Measurements from ENCODE around the gene SOCS7.

The SOCS7 gene

DNA sequence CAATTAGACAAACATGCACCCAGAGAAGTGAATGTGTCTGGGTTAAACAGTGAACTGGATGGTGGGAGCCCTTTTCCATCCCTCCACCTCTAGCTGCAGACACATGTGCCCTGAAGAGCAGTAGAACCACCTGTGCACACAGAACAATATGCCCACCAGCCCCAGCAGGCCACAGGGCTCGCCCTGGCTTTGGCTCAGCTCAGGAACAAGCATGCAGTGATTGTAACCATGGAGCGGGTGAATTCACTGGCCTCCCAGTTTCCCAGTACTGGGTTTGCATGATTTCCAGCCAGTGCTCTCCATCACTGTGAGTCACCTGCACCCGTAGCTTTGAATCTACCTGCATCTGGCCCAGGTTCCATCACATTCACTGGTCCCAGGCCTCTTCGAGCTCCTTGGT, 13.1 kb upstream of the SOCS7 start:
- DNase-seq, result no peak

DNA sequence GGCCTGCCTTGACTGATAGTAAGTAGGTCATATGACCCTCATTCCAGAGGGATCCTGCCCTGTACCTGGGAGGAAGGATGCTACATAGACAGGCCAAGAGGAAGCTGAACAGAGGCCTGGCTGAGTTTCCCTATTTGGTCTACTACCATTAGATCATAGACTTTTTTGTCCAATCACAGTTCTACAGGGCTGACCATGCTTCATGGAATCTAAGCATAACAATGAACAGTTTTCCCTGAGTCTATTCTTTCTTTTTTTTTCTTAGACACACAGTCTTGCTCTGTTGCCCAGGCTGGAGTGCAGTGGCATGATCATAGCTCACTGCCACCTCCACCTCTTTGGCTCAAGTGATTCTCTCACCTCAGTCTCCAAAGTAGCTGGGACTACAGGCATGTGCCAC, 11.8 kb upstream of the SOCS7 start:
- DNase-seq, result no peak

DNA sequence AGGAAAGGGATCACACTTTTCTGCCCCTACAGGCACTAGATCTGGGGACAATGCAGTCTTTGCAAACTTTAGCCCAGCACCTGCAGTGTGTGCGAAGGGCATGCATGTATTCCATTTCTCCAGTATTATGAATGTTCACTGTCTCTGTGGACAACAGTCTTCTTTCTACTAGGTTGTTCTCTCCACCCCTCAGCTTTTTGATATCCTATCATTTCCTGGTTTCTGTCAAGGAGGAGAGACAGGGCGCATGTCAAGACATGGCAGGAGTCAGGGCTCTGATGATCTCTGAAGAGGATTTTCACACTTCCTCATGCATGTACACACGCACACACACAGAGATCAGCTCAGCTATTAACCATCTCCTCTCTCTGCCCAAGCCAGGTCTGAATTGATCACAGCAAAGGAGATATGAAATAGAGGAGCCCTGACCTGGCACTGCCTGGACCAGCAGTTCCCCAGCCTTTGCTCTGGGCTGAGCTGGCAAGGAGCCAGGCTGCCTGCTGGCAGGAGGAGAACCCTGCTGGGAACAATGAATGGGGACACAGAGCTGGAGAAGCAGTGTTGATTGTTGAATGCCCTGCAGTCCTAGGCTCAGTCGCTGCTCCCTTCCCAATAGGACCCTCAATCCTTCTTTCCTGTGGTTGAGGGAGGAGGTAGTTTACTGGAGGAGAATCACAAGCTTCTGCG, 10.5 kb upstream of the SOCS7 start:
- DNase-seq, result no peak

DNA sequence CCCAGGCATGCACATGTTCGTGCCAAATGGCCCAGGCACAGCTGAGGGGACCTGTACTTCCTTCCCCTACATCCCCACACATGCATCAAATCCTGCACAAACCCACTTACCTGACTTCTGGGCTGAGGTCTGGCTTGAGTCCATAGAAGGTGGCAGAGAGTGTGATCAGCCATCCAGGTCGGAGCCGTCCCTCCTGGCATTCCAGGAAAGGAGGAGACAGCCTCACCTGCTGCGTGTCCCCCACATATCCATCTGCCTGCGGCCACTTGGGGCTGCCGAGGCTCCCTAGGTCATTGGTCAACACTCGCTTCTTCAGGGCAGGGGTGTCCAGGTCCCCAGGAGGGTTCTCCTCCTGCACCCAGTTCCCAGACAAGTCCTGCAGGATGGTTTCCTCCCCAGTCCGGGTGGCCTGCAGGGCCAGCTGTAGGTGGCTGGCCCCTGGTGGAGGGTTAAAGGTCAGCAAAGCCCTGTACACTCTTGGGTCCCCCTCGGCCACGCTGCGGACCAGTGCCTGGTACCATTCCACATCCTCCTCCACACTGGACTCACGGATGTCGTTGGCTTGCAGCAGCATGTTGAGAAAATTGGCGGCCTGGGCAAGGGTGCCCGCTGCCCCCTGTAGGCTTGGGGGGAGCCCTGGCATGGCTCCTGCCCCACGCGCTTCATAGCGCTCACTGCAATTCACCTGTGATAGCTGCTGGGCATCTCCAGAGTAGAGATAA, 8.6 kb upstream of the SOCS7 start:
- DNase-seq, result no peak

DNA sequence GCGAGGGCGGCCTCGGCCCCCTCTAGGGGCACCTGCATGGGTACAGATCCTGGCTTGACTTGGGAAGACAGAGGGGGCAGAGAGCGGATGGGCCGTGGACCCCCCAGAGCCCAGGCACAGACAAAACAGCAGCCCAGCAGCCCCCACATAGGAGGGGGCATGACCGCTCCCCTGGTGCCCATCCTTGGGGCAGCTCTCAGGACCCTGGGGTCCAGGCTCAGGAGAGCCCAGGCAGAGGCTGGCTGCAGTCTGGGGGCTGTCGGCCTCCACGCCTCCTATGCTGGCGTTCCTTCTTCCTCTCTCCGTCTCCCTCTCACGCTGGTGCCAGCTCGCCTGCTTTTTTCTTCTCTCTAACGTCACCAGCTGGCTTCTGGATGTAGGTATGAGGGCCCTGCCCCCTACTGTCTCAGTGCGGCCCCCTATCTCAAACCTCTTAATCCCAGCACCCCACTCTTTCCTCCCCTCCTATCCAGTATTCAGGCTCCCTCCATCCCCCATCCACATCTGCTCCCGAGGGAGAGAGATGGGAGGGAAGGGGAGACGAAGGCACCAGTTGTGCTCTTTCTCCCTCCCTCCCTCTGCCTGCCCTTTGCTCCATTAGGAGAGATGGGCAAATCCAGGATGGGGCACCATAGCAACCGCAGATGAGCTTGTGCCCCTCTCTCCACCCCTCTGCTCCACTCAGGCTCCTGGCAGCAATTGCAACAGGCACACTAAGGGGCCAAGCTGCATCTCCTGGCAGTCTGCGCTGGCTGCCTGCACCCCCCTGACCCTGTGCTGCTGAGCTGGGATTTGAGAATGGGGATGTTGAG, 7.8 kb upstream of the SOCS7 start, which contains the start of gene GPR179:
GPR179 (minus strand) TSS at position 349 of the 812 bp plus-strand sequence; CDS start at position 182, 167 bp downstream.
- DNase-seq, result no peak

DNA sequence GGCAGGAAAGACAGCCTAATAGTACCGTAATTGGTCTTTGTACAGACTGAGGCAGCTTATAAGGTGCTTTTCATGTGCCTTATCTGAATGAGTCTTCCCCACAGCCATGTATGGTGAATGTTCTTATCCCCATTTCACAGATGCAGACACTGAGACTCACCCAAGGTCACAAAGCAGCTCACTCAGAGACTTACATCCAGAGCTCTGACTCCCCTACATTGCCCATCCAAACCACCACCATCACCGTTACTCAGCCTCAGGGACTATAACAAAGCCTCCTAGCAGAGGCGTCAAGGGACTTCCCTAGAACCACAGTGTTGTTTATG, 7.3 kb upstream of the SOCS7 start:
- DNase-seq, result no peak

DNA sequence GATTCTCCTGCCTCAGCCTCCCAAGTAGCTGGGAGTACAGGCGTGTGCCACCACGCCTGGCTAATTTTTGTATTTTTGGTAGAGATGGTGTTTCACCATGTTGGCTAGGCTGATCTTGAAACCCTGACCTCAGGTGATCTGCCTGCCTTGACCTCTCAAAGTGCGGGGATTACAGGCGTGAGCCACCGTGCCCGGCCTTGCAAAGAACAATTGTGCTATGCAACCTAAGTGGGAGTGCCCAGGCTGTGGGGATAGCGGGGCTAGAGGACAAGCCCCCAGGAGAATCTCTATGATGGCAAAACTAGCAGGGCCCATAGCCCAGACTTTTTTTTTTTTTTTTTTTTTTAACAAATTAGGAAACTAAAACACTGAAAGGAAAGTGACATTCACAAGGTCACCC, 5.9 kb upstream of the SOCS7 start:
- DNase-seq, result no peak

DNA sequence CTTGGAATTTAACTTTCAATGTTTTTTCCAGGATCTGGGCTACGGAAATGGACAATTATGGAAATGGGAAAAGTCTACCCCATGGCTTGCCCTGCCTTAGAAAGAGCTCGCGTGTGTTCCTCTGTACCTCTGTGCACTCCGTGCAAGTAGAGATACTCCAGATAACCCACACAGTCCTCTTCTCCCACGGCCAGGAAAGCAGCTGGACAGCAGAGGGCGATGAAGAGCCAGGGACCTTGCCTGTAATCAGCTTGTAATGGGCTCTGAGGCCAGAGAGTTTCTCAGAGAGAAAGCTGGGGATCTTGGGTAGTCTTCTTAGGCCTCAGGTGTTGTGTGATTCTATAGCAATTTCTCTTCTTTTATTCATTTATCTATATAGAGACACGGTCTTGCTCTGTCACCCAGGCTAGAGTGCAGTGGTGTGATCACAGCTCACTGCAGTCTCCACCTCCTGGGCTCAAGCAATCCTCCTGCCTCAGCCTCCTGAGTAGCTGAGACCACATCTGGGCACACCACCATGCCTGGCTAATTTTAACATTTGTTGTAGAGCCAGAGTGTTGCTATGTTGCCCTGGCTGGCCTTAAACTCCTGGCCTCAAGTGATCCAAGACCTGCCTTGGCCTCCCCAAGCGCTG, 2.4 kb upstream of the SOCS7 start:
- peak; percentile 86 for DNase-seq

DNA sequence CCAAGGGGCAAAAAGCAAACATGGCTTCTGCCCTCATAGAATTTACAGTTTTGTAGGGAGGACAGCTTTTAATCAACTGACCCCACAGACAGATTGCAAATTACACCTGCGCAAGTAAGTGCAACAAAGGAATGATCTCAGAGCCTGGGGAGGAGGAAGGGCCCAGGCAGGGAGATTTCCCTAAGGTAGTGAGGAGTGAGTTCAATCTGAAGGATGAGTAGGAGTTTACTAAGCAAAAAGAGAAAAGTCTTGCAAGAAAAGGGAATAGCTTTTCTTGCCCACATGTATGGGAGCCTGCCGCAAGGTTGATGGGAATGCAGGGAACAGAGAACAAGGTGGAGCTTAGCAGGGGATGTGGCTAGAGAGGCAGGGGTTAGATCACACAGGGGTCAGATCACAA, 1.6 kb upstream of the SOCS7 start:
- no peak for DNase-seq

DNA sequence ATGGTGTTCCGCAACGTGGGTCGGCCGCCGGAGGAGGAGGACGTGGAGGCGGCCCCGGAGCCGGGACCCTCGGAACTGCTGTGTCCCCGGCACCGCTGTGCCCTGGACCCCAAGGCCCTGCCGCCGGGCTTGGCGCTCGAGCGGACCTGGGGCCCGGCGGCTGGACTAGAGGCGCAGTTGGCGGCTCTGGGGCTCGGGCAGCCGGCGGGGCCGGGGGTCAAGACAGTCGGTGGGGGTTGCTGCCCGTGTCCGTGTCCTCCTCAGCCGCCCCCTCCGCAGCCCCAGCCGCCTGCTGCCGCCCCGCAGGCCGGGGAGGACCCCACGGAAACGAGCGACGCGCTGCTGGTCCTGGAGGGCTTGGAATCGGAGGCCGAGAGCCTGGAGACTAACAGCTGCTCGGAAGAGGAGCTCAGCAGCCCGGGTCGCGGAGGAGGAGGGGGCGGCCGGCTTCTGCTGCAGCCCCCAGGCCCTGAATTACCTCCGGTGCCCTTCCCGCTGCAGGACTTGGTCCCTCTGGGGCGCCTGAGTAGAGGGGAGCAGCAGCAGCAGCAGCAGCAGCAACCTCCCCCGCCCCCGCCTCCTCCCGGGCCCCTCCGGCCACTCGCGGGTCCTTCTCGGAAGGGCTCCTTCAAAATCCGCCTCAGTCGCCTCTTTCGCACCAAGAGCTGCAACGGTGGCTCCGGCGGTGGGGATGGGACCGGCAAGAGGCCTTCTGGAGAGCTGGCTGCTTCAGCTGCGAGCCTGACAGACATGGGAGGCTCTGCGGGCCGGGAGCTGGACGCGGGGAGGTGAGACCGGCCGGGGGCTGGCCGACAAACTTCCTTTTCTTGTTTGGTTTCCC, 821 bp downstream of the SOCS7 start:
- DNase-seq, result no peak

DNA sequence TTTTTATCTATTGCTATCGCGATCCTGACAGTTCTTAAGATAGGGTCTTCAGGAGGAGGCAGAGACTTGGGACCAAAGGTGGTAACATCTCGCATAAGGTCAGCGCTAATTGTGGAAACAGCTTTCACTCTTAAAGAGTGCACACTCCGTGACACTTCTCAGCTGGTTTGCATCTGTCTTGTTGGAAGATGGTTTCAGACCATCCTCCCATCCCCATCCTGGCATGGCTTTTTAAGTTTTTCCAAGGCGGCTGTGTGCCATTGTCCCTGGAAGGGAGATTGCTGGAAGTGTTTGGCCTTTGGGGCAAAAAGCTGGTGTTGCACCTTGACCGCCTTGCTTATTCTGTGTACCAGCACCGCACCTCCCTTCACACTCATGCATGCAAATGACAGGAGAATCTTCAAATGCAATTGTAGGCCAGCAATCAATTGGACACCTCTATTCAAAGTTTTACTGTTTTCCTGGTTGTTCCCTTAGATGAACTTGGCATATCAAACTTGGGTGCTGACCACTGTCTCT, 1.5 kb downstream of the SOCS7 start:
- DNase-seq, result no peak

DNA sequence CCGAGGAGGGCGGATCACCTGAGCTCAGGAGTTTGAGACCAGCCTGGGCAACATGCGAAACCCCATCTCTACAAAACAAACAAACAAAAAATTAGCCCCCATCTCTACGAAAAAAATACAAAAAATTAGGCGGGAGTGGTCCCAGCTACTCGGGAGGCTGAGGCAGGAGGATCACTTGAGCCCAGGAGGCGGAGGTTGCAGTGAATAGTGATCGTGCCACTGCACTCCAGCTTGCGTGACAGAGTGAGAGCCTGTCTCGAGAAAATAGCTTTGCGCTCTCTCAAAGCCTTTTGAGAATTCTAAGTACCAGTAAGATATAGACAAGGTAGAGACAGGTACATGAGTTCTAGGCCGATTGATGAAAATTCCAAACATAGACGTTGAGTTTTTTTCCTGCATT, 2.0 kb downstream of the SOCS7 start:
- DNase-seq, result no peak

DNA sequence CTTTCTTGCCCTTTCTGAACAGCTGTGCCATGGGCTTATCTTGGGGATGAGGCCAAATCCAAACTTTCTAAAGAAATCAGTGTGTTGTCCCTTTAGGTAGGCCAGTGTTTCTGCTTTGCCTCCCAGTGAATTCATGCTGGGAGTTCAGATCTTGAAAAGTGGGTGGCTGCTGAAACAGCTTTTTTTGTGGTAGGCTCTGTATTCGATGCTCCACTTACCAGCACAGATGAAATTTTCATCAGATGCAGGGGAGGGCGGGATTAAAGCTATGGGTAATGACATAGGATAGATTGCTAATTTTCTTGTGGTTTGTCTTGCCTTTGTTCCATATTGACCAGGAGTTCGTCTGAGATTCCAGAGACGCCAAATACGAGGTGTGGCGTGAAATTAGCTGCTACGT, 2.8 kb downstream of the SOCS7 start:
- no peak for DNase-seq

DNA sequence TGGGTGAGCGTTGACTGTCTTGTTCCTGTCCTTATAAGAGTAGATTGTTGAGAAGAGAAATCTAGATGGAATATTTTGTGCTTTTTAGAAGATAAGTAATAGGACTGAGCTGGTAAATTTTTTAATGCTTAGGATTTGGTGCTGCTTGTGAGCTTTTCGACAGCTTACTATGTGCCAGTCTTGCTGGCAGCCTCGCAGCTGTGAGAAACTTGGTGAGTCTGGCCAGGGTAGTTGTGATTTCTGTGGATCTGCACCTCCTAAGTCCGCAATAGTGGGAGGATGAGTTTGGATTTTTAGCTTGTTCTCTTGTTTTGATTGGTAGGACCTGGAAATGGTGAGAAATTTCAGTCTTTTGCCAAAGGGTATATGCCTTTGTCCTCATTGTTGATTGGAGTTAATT, 3.6 kb downstream of the SOCS7 start:
- no peak for DNase-seq

DNA sequence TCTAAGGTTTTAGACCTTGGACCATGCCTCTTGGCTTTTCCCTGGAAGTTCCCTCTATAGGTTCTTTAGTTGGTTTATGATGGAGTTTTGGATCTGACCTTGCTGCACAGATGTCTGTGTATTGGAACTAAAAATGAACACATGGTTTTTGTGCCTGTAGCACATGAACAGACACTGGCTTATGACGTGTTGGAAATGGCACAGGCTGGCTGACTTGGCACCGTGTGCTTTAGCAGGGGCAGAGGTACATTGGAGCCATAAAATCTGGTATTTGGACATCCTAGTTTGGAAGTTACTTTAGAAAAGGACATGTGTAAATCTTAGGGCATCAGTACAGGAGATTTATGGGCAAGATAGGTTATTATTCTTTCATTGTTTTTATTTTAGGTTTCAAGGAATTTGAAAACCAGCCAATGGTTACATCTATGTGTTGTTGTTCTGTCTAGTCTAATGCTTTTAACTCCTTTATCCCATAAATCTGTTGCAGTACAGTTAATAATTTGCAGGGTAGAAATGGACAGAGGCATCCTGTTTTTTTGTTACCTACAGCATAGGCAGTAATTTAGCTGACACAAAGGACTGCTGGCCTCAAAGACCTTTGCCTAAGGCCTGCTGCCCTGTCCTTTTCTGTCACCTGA, 6.0 kb downstream of the SOCS7 start:
- no peak for DNase-seq

DNA sequence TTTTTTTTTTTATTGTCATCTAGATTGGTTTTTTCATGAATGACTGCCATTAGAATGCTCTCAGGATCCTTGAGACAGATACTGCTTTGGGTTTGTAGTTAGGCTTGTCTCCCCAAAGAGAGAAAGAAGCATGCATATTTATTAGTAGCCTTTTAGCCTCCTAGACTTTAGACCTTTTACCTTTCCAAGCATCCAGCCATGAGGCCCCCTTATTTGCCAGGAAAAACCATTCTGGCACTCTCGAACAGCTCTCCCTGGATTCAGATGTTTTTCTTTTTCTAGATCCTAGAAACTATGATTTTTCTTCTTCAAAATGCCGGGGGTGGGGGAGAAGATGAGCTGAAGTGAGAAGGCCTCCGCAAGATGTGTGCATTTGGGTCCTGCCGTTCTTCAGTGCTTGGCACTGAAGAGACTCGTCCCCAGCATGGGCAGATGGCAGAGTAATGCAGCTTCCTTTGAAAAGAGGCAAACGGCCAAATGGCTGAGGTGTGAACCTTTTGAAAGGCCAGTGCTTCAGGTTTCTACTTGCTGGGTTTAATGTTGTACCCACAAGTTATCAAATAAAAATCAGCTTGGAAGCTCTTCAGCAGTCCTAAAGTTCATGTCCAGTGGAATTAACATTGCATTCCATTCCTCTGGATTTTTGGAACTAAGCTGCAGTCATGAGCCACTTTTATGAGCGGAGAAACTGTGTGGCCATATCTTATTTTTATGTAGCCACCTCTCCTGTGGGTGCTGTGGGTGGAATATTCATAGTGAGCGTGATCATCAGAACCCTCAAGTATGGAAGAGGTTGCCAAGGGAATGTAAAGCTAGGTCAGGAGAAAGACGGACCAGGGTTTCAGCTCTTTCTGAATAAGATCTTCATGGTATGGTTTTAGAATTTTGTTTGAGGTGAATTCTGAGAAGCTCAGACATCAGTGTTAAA, 7.2 kb downstream of the SOCS7 start:
- no peak for DNase-seq

DNA sequence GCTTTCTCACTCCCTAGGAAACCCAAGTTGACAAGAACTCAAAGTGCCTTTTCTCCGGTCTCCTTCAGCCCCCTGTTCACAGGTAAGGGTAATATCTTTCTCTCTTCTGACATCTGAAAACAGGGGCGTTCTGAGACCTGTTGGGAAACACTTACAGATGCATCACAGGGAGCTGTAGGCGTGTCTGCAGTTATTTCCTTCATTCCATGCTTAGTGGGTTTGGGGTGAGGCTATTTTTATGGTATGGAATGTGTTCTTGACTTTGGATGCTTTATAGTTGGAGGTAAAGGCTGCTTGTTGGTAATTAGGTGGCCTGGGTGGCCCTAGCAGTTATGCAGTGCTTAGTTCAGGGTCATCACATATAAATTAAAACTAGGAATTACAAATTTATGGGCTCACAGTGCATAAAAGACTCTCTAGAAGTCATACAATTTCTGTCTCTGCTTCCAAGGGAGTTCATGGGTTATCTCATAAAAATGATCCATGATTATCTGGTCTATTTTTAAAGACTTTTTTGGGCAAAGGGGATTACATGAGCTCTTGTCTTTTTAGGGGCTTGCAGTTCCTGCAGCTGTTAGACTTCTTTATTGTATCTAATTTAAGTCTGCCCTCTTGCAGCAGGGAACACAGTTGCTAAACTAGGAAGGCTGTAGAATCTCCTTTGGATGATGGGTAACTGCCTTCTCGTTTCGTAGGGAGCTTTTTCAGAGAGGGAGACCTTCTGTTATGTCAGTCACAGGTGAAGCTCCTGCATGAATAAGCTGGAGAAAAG, 10.2 kb downstream of the SOCS7 start:
- no peak for DNase-seq

DNA sequence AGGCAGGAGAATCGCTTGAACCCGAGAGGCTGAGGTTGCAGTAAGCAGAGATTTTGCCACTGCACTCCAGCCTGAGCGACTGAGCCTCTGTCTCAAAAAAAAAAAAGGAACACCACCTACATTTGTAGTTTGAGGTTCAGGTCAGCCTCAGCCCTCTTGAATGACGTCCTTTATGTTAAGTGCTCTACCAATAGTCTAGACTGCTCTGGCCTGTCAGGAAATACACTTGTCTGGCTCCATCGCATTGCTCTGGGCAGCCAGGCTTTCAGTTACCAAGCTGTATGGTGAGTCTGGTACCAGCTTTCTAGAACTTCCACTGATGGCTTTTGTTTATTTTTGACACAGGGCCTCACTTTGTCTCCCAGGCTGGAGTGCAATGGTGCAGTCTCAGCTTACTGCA, 11.4 kb downstream of the SOCS7 start:
- no peak for DNase-seq

DNA sequence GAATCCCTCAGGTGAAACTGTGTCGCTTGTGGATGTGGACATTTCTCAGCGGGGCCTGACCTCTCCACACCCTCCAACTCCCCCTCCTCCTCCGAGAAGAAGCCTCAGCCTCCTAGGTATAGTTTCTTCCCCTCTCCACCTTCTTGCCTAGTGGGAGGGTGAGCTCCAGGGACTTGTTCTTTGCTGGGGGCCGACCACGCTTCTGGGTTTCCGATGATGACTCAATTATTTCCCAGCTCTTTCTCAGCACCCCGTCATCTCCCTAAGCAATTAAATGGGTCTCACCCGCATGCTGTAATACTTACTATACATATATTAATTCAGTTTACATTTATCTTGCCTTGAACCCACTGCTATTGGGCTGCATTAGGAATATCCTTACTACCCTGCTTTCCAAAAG, 13.1 kb downstream of the SOCS7 start:
- no peak for DNase-seq
